Spleen (tissue), 7 donors: Measurements from ENCODE around the gene SLC5A2.

Experiments used
- CTCF ChIP-seq, 11 experiments: fragments of 200-600 bp in 7 of 11; fragments of 450-650 bp in 4 of 11; sonication (generic) in 4 of 11; IDR thresholded peaks in 8 of 11; conservative IDR thresholded peaks in 3 of 11; 1 replicate in 7 of 11; 2 replicates in 4 of 11; pipeline versions ENCODE4 v1.4.0 to v1.8.0; 2016 to 2021; ENCODE audit warnings: antibody characterized with exemption in 11 of 11, inconsistent platforms in 4 of 11, mild to moderate bottlenecking in 1 of 11
- POLR2A ChIP-seq, 3 donors: fragments of 450-650 bp; IDR thresholded peaks; one replicate each; pipeline ENCODE4 v1.5.1; 2017; ENCODE audit warnings: antibody characterized with exemption in 3 of 3, mild to moderate bottlenecking in 1 of 3
- donor health status: DM: no; HTN: no; CAD: no; lungs with moderate emphysema.
- donor health status: DM: no; HTN: no; CAD: no.
- donor health status: DM: no; HTN: no; CAD: no.

GRCh38 chr16:31459687-31460581 lies 23.0 kb upstream of the SLC5A2 start:
- TF ChIP-seq CTCF (IDR thresholded peaks at IDR 0.05 in 8 of 11, conservative IDR thresholded peaks at IDR 0.05 in 3 of 11) (peak in 2 of 11 experiments; percentile 7 to 12), POLR2A (IDR thresholded peaks at IDR 0.05) (peak in 1 of 3 donors; percentile 26)
